ENCODE measurements around the gene NXNL2. TPM values are rescaled to one million over a fixed set of nuclear protein-coding genes. Genes with fewer than 3 reads are reported as not detected.

Gene NXNL2
- total RNA-seq, 2 experiments from 2014 or later: not detected

GRCh38 chr9:88531920-88532698, 2.9 kb upstream of the NXNL2 start:
- no peak for TF ChIP-seq CTCF (IDR thresholded peaks at IDR 0.05)
- Mint-ChIP-seq H3K4me3 (no peak overlapping the region), H3K4me1 (ENCODE audit: low read depth) (peaks cover 8% of the 10 kb centered on the region), H3K36me3 (ENCODE audit: low read depth) (no peaks in the 10 kb centered on the region), H3K27ac (no peak overlapping the region), H3K27me3 (peaks cover 41% of the 10 kb centered on the region), H3K9me3 (no peaks in the 10 kb centered on the region)
- CTCF ChIA-PET: interaction anchor here (0.7 to 0.8 kb wide), 2 partner anchors 9 to 78 kb away, joined by 3 read pairs; no protein-coding TSS in a partner anchor
- ATAC-seq: peak; percentile 47
- DNase-seq: peak; percentile 40
- intact Hi-C loops (cut with micrococcal nuclease): no loop called here
- POLR2A ChIA-PET: no interaction called here

- Mint-ChIP-seq H3K4me1 (ENCODE audit: low read depth) (peaks cover 8% of the 10 kb centered on the region), H3K9me3 (no peaks in the 10 kb centered on the region), H3K27me3 (peaks cover 48% of the 10 kb centered on the region), H3K4me3 (no peak overlapping the region), H3K36me3 (ENCODE audit: low read depth) (no peaks in the 10 kb centered on the region), H3K27ac (no peak overlapping the region)
- ATAC-seq (no peak), DNase-seq (no peak)
- intact Hi-C loops (cut with micrococcal nuclease): no loop called here
- ChIA-PET POLR2A (no interaction called here), CTCF (no interaction called here)
- TF ChIP-seq CTCF (IDR thresholded peaks at IDR 0.05): no peak
These were observed 975 bp upstream of the NXNL2 start for GRCh38 chr9:88533951-88534455.

- DNase-seq: peak; percentile 17
- CTCF ChIA-PET: no interaction called here
These were observed 446 bp downstream of the NXNL2 start for GRCh38 chr9:88535226-88536022.

GRCh38 chr9:88536023-88536324, 996 bp downstream of the NXNL2 start:
- ChIA-PET POLR2A (no interaction called here), CTCF (no interaction called here)
- H3K27ac Mint-ChIP-seq: no peak overlapping the region
- no peak overlapping the region for H3K4me3 Mint-ChIP-seq
- no peak for DNase-seq
- H3K4me1 Mint-ChIP-seq (ENCODE audit: low read depth): peaks cover 8% of the 10 kb centered on the region
- H3K36me3 Mint-ChIP-seq (ENCODE audit: low read depth): no peaks in the 10 kb centered on the region
- H3K9me3 Mint-ChIP-seq: no peaks in the 10 kb centered on the region
- no peak for TF ChIP-seq CTCF (IDR thresholded peaks at IDR 0.05)
- ATAC-seq: no peak
- intact Hi-C loops (cut with micrococcal nuclease): no loop called here
- peaks cover 50% of the 10 kb centered on the region for H3K27me3 Mint-ChIP-seq

More at GRCh38 chr9:88535226-88536022, 446 bp downstream of the NXNL2 start:
- ATAC-seq: peak; percentile 42
- peaks cover 50% of the 10 kb centered on the region for H3K27me3 Mint-ChIP-seq
- H3K4me1 Mint-ChIP-seq (ENCODE audit: low read depth): peaks cover 8% of the 10 kb centered on the region
- no peaks in the 10 kb centered on the region for H3K9me3 Mint-ChIP-seq
- H3K27ac Mint-ChIP-seq: no peak overlapping the region
- H3K4me3 Mint-ChIP-seq: peak overlapping the region; percentile 21
- no peaks in the 10 kb centered on the region for H3K36me3 Mint-ChIP-seq (ENCODE audit: low read depth)
- TF ChIP-seq CTCF (IDR thresholded peaks at IDR 0.05): no peak
- intact Hi-C loops (cut with micrococcal nuclease): no loop called here
- POLR2A ChIA-PET: no interaction called here

Data from activated CD8-positive, alpha-beta T cell treated with anti-CD3 and anti-CD28 coated beads for 36 hours (primary cell).